Stimulated activated CD4-positive, alpha-beta T cell treated with anti-CD3 and anti-CD28 coated beads, Interleukin-2, amount 100 ng/mL, for 48 hours (primary cell): ENCODE measurements around the gene PPT1.

Experiments used
- DNase-seq, 2 donors: peaks; one replicate each; pipeline ENCODE4 v3.0.0-alpha.2; 2020

The PPT1 gene

GRCh38 chr1:40023379-40023944 lies 73.6 kb downstream of the PPT1 start:
- DNase-seq, result no peak
